HG03095 (cell line): Measurements from ENCODE around the gene STX3.
"Not testable (repeated sequence)": the region's sequence is repeated elsewhere in the genome, so short reads cannot be mapped to it uniquely, and the experiment has no call there.

ENCODE experiments used
- ATAC-seq: cut with Tn5 transposase; IDR thresholded peaks from one replicate; pipeline ENCODE4 v1.9.1; 2021; ENCODE audit warnings: moderate library complexity; ENCODE audit not compliant: unreplicated experiment

Gene STX3

DNA sequence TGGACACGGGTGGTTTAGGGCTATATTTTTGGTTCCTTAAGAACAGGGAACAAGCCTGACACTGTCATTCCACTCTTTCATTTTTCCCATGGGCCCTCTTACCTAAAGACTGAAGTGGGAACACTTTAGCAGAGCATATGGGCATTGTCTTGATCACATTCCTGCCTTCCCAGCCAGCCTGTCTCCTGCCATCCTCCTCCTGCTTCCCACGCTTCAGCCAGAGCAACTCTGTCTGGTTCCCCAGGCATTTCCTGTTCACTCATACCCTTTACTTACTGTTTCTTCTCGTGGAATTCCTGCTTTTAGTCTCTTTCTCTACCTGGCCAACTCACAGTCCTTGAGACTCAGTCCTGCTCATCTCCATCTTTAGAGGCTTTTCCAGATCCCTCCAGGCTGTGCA is 32.6 kb downstream of the STX3 start:
- no peak for ATAC-seq

DNA sequence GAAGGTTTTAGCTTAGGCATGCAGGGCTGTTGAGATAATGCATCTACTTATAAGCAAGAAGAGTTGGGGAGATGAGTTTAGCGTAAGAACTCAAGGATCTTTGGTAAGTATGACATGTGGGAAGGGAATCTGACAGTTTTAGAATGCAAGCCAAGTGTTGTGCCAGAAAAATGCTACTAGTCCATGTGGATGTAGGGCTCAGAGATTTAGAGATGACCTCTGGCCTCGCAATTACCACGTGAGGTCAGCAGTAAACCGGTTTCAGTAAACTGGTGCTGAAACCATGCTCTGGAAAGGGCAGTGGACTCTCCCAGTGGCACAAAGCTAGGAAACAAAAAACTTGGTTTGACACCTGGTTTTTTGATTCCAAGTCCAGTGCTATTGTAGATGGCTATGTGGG is 36.5 kb downstream of the STX3 start:
- ATAC-seq = no peak

DNA sequence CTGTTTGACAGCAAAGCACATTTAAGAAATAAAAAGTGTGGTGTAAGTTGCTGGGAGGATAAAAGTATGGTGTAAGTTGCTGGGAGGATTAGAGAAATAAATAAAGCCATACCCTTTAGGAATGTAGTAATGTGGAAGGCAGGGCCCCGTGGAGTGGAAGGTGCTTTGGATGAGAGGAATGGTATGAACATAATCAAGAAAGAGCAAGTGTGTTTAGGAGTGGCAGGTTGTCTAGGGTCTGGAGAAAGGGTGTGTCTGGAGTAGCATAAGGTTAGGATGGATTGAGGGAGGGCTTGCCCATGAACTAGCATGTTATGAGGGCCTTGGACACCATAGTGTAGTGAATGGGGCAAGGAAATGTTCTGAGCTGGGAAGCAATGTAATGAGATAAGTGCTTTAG is 37.3 kb downstream of the STX3 start:
- no peak for ATAC-seq

DNA sequence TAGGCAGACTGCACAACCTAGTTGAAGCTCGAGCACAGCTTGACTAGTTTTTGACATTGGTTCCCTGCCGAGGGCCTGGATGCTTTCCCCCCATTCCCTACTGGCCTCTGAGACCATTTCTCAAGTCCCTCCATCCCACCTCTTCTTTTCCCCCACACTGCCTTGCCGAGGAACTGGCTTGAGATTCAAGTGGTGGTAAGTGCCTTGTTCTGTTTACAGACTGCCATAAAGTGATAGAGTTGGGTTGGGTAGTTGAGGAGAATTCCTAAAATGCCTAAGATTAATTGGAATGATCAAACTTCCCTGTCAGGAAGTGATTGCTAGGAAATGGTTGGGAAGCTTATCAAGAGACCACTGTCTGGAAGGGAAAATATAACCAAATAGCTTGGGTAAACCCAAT is 39.2 kb downstream of the STX3 start:
- ATAC-seq = no peak

DNA sequence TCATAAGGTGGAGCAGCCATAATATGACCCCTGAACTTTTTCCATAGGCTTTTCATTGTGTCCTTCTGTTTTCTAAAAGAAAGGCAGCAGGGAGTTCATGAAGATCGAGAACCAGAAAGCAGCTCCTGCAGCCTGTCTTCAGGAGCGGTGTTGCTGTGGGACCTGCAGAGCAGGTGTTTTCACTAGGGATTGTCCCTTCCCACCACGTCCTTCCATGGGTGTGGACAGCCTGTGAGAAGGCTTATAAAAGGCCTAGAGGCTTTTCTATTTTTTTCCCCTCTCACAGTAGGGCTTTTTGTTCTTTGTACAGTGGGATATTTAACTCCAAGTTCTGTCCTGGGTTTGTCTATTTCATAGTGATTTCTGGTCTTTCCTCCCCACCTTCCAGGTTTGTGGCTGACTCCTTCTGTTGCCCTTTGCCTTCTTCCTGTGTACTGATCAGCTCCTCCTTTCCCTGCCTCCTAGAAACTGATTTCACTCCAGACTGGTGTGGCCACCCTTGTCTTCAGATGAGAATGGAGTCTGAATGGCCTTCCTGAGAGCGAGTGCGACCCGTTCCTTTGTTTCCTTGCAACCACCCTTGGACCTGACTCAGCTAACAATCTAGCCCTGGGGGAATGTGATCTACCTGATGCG is 45.3 kb downstream of the STX3 start:
- no peak for ATAC-seq

DNA sequence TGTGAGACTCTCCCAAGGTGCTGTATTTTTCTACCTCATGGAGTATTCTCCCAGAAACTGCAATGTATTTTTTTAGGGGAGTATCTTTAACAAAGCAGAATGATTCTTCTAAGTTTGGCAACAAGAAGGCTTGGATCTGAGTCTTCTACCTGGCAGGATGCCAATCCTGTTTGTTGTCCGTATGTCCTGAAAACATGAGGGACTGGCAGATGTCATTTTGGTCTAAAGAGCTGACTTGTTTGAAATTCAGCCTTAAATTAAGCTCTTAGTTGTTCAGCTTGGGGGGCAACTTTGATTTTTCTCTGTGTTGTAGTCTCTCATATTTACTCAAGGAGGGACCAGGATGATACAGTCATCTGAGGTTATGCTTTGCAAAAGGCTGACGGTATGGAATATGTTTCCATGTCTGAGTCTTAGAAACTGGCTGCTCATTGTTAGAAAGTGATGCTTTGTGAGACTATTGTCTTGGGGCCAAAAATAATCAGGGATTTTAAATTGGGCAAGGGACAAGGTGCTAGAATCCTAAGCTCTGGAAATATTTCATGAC is 46.1 kb downstream of the STX3 start:
- no peak for ATAC-seq

DNA sequence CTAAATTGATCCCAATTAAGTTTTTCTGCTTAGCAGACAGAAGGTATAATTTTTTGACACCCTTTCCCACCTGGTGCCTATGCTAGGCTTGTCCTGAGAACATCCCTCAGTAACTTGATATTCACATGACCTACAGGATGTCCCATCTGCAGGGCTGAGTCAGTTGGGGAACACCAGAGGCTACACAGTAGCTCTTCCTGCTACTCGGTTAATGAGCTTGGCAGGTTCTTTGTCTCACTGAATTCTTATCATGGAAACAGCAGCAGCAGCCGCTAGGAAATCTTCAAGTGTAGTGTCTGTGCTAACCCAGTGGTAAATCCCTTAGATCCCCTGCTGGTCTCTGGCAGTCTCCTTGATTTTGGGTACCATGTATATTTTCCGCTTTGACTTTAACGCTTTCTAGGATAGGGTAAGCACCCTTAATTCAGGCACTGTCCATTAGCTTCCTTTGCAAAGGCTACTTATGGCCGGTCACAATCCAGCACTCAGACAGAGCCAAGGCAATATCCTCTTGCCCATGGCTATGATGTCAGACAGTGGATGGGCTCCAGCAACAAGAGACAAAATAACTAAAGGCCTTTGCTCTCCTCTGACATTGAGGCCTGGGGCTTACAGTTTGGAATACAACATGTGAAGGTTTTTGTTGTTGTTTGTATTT is 46.9 kb downstream of the STX3 start:
- no peak for ATAC-seq

DNA sequence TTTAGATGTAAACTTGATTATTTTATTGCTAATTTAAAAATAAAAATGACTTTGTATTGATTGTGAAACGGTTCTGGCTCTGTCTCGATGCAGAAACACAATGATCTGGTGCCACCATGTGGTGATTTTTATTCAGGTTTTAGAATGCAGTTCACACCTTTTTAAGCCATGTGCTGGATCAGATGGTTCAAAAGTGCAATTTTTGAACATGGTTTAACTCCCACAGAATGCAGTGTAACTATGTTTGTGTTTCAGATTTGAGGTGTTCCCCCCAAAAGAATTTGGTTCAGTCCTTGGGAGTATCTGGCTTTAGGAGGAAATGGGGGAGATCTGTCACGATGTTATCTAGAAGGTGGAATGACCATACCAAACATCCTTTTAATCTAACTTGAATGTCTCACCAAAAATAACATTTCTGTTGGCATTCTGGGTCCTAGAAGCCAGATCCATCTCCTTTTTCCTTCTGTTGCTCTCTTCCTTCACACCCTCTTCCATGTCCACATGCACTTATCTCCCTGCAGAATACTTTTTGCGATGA is 47.5 kb downstream of the STX3 start:
- no peak for ATAC-seq

DNA sequence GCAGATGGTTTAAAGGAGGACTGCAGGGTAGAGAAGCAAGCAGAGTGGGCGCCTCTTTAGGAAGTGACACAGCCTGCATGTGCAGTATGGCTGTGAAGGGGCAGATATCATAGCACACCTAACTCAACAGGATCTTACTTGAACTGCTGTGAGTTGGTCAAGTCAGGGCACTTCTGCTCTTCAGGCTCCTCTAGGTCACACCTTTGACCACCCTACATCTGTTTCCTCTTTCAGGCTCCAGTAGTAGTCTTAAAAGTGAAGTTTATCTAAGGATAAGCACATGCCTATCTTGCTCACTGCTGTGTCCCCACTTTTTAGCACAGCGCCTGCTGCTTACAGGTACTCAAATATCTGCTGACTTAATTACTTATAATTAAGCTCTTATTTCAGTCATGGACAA is 48.9 kb downstream of the STX3 start:
- no peak for ATAC-seq

DNA sequence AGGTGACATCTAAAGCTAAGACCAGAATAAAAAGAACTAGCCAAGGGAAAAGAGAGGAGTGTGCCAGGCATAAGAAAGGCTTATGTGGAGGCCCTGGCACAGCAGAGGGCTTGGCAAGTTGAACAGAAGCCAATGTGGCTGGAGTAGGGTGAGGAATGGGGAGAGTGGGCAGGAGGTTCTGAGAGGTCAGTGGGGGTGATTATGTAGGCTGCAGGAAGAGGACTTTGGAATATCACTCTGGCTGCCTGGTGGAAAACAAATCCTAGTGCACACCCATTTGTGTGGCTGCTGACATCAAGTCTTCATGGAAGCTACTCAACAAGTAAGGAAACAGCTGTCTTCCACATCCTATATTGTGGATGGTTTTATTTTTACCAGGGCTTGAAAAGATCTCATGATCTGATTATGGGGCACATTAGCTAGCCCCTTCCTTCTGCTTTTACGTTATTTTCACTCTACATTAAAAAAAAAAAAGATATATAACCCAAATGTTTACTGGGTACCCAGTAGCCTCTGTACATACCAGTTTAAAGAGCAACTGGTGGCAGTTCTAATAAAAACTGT is 52.0 kb downstream of the STX3 start:
- no peak for ATAC-seq

DNA sequence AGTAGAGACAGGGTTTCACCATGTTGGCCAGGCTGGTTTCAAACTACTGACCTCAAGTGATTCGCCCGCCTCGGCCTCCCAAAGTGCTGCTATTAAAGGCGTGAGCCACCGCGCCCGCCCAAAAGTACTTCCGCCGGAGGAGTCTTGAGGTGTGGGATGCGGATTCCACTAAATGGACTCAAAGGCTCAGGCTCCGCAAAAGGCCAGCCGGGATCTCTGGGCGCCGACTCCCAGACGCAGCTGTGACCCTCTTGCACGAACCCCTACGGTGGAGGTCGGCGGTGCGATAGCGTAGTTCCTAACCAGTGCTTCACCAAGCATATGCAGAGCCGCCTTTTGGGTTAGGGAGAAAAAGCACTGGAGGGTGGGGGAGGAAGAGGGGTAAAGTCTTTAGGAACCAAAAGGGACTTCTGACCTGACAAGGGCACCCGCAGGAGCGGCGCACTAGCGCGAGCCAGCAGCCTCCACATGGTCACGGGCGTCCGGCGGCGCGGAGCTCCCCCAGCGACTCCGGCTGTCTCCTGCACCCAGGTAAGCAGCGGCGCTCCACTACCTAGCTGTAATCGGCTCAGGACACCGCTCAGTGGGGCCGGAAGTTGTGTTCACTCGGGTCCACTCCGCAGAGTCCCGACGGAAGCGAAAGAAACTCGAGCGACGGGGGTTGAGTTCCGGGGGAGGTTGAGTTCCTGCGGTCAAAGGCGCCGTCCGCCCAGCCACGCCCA is 55.2 kb downstream of the STX3 start, which contains the start of gene MRPL16:
Gene MRPL16, minus strand, starts transcription at position 590 of the 722 bp plus-strand sequence. Its CDS starts 120 bp downstream, at position 470.
- ATAC-seq = peak; percentile 94

DNA sequence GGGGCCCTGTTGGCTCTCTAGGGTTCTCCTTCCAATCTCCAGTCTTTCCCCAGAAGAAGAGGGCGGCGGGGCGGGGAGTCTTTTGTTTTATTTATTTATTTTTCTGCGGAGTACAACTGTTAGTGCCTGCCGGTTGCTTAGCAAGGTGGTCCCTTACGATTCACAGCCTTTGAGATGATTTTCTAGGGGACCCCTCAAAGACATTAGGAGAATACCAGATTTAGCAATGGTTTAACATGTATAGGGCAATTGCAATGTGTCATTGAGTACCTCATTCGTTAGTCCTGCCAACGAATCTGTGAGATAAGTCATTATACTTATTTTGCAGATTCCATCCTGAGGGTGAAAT is 55.7 kb downstream of the STX3 start:
- no peak for ATAC-seq

DNA sequence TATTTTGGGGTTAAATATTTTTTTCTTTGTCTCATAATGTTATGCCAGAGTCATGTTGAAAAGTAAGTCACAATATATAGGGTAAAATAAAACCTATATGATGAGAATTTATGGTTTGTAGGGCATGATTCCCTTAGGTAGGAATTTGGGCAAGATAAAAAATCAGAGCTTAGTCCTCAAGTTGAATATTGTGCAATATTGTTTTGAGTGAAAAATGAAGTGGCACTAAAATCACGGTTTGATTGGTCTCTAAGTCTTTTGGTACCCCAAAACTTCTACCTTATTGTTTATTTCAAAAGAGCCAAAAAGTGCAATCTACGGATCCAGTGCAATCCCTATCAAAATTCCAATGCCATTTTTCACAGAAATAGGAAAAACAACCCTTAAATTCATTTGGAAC is 57.0 kb downstream of the STX3 start:
- no peak for ATAC-seq

DNA sequence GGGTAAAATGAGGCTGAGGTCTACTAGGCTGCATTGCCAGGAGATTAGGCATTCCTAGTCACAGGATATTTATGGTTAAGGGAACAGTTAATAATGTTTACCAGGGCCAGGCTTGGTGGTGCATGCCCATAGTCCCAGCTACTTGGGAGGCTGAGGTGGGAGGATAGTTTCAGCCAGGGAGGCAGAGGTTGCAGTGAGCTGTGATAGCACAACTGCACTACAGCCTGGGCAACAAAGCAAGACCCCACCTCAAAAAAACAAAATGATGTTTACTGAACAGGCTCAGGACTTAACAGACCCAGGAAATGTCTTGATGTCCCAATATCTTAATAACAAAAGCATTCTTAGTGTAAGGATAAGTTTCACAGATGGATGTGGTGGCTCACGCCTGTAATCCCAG is 58.2 kb downstream of the STX3 start:
- no peak for ATAC-seq

DNA sequence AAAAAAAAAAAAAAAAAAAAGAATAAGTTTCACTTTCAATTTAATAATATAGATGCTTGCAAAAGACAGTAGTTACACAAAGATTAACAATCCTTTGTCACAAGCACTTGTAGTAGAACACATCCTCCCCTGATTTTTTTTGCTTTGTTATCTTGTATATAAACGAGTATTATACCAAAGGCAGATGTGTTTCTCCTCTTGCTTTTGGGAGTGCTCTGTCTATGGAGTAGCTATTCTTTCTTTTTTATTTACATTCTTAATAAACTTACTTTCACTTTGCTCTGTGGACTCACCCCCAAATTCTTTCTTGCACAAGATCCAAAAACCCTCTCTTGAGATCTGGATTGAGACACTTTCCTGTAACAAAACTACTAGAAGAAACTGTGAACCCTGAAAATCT is 58.8 kb downstream of the STX3 start:
- ATAC-seq = no peak

DNA sequence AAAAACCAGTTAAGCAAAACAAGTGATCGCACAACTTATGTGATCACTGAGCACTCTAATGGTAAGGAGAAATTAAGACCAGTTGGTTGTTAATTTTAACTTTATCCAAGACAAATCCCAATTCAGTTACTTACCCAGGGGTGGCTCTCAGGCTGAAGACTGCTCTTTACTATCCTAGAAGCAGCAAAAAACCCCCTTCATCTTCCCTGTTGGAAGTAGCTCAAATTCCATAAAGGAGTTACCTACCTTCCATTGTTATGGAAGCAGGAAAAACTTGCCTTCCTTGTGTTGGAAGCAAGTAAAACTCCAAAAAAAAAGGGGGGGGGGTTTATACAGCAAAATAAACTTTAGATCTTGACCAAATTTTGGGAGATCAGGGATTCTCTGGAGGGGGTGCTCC is 60.6 kb downstream of the STX3 start:
- no peak for ATAC-seq

DNA sequence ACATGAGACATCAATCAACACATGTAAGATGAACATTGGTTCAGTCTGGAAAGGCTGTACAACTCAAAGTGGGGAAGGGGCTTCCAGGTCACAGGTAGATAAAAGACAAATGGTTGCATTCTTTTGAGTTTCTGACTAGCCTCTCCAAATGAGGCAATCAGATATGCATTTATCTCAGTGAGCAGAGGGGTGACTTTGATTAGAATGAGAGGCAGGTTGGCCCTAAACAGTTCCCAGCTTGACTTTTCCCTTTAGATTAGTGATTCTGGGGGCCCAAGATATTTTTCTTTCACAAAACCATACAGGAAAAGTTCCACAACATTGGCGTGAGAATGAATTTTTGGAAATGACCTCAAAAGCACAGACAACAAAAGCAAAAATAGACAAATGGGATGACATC is 61.3 kb downstream of the STX3 start:
- not testable (repeated sequence) for ATAC-seq

DNA sequence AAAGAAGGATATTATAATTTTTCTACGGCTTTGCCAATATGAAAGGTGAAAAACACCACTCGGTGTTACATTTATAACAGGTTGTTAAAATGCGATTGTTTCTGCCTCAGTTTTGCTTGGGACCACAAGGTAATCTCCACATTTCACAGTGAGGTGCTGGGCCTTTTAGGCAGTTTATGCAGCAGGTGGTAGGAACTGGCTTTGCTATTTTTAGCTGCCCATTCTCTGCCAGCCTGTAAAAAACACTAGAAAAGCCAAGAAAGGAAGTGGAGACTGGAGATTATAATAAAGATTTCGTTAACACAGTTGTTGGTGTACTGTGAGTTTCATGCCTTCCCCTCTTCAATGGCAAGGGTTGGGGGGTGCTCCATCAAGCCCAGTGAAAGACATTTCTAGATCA is 63.4 kb downstream of the STX3 start:
- no peak for ATAC-seq

DNA sequence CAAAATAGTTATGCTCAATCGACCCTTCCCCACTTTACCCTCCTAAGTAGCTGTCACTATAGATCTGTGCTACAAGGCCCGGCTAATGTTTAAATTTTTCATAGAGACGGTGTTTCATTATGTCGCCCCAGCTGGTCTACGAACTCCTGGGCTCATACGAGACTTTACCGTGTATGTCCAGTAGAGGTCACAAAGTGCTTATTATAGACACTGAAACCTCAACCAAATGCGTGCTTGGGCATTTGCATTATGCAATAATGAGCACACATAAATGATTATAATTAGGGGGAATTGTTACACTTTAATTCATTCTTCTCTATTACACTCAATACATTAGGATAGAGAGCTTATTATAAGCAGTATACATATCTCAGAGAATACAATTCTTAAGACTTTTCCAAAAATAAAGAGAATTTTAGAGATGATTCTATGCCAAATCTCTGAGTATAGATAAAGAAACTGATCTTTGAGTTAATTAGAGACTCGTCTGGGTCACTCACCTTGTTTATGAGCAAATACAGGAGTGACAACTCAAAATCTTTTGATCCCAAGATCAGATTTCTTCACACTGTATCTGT is 67.9 kb downstream of the STX3 start:
- ATAC-seq = no peak

DNA sequence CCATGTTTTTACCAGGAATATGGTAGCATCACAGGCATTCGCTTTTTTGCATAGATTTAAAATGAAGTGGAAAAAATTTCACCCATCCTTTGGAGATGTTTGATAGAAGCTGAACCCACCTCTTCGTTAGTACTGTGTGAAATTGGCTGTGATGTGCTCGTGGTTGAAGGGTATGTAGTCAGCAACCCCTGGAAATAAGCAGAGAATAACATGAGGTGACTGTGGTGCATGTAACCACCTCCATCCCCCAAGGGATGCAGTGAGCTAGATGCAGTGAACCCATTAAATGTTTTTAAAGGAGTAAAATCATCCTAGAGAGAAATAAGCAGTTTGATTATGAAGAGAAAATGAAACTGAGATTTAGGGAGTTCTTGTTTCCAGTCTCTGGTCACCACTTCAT is 74.2 kb downstream of the STX3 start:
- ATAC-seq = no peak

DNA sequence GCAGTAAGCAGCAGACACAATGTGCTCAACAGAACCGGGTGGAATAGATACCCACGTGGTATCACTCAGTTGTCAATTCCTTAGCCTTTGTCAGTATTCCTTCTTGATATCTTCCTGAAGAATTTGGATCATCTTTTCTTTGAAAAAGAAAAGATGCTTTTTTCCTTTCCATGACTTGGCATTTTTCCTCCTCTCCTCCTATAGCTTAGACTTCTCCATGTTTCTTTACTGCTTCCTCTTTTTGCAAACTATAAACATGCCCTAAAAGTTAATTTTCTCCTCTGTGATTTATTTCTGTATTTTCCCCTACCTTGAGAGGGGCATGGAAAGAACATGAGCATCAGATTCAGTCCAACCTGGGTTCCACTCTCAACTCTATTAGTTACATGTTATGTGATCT is 78.4 kb downstream of the STX3 start:
- no peak for ATAC-seq
